Psoas muscle (tissue), 8 donors: Measurements from ENCODE around the gene RPRM. TPM values are rescaled to one million over a fixed set of nuclear protein-coding genes. Genes with fewer than 3 reads are reported as not detected.

Source experiments
- ATAC-seq, 4 donors: fragments of 200-7000 bp; cut with Tn5 transposase; one replicate each; pipeline ENCODE4 v1.9.1; 2020; ENCODE audit warnings: moderate library complexity in 3 of 4, mild to moderate bottlenecking in 2 of 4
- DNase-seq, 2 donors: peaks; one replicate each; pipeline ENCODE4 v3.0.0-alpha.2; 2020
- H3K27ac ChIP-seq: fragments of 200-600 bp; one replicate; pipeline ENCODE4 v1.8.0; 2022
- H3K27me3 ChIP-seq, 3 donors: fragments of 200-600 bp in 1 of 3; one replicate each; pipeline versions ENCODE4 v1.6.1 to v1.8.0; 2013 to 2022; ENCODE audit warnings: low read length in 2 of 3, mild to moderate bottlenecking in 2 of 3, moderate library complexity in 1 of 3; ENCODE audit not compliant: insufficient read depth in 3 of 3
- H3K36me3 ChIP-seq, 2 donors: fragments of 200-600 bp in 1 of 2; one replicate each; pipeline versions ENCODE4 v1.6.1 to v1.8.0; 2013 to 2022; ENCODE audit warnings: low read depth in 1 of 2, mild to moderate bottlenecking in 1 of 2, moderate library complexity in 1 of 2; ENCODE audit not compliant: insufficient read depth in 1 of 2
- H3K4me1 ChIP-seq: fragments of 200-600 bp; one replicate; pipeline ENCODE4 v1.8.0; 2022
- H3K4me3 ChIP-seq: fragments of 200-600 bp; one replicate; pipeline ENCODE4 v1.8.0; 2022; ENCODE audit warnings: mild to moderate bottlenecking
- H3K9me3 ChIP-seq: fragments of 200-600 bp; one replicate; pipeline ENCODE4 v1.8.0; 2022
- WGBS, 3 donors: extraction: QIAGEN DNeasy Blood & Tissue Kit; methylation state at CpG; one replicate each; pipeline versions ENCODE4 v1.1.6 to v1.1.7; 2013; 5-methylcytosine and 5-hydroxymethylcytosine counted together
- intact Hi-C, 2 donors: fragments of 100-400 bp; cut with DNase I; formaldehyde crosslinking; loops; one replicate each; pipeline versions ENCODE4 v1.11.0 to v1.14.2; 2022
- polyA plus RNA-seq, 3 donors: library from polyadenylated mRNA; stranded (reverse); fragments of 200-250 nt; gene quantifications; one replicate each; pipeline ENCODE4 v1.2.3, GENCODE V29; 2013
- total RNA-seq, 4 donors: library from RNA; stranded (reverse); fragmentation: NEBNext Ultra II Directional in 2 of 4; extraction: Animal tissue kit (Norgen Biotek cat#: 25700) in 2 of 4; gene quantifications; one replicate each; pipeline versions ENCODE4 v1.2.1 to v1.2.4, GENCODE V29; 2021 to 2023
- TF ChIP-seq, protein P1 (sequence below): fragments of 200-600 bp; IDR thresholded peaks from one replicate; pipeline ENCODE4 v1.8.0; 2022; ENCODE audit warnings: antibody characterized with exemption
- donor health status: healthy with polysubstance abuse.
- donor health status: DM: no; HTN: no; CAD: no; lungs with moderate emphysema.
- donor health status: Bipolar disorder and iron deficiency.
- donor health status: healthy.
- donor health status: DM: yes; HTN: yes; CAD: no.
- donor health status: DM: no; HTN: no; CAD: no.
- donor health status: DM: no; HTN: no; CAD: no.
- donor health status: DM: yes; HTN: yes; CAD: no.

Gene RPRM
- total and polyA plus RNA-seq, 7 donors, result not detected

DNA sequence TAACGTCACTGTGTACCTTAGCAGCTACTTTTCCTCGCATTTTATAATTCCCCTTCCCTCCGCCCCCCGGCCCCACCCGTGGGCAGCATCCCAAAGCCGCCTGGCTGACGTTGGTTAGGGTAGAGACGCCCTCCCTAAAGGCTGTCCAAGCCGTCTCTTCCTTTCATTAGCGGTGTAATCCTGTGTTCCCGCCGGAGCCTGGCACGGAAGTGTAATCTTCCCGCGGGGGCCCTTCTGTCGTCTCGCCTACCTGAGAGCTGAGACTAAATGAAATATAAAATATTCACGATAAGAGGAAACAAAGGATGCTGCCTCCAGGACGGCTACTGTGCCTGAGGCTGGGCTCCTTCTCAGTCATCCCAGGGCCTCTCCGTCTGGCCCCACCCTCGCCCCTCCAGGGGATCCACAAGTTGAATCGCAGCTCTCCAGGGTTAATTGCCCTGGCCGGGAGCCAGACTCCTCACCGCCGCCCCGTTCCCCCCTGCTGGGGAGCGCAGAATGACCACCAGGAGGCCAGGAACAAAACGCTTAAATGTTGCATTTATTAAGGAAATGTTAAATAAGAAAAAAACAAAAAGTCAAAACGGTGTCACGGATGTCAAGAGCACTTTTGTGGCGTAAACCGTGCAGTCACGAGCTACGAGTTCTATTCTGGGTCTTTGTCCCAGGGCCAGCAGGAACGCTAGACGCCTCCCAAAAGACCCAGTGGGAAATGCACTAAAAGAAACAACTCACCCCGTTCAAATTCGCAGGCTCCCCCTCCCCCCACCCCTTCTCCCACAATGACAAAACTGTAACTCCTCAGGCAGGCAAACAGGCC lies 1.5 kb downstream of the RPRM start:
- intact Hi-C loops, result loop anchor here in 1 of 2 donors (5.0 kb wide), 1 partner anchor 615 kb away; no protein-coding TSS in a partner anchor
- TF ChIP-seq, protein P1, sequence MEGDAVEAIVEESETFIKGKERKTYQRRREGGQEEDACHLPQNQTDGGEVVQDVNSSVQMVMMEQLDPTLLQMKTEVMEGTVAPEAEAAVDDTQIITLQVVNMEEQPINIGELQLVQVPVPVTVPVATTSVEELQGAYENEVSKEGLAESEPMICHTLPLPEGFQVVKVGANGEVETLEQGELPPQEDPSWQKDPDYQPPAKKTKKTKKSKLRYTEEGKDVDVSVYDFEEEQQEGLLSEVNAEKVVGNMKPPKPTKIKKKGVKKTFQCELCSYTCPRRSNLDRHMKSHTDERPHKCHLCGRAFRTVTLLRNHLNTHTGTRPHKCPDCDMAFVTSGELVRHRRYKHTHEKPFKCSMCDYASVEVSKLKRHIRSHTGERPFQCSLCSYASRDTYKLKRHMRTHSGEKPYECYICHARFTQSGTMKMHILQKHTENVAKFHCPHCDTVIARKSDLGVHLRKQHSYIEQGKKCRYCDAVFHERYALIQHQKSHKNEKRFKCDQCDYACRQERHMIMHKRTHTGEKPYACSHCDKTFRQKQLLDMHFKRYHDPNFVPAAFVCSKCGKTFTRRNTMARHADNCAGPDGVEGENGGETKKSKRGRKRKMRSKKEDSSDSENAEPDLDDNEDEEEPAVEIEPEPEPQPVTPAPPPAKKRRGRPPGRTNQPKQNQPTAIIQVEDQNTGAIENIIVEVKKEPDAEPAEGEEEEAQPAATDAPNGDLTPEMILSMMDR, result no peak
- H3K36me3 ChIP-seq, result no peaks in the 10 kb centered on the region
- no peak overlapping the region for H3K27ac ChIP-seq
- H3K9me3 ChIP-seq, result no peaks in the 10 kb centered on the region
- H3K4me3 ChIP-seq, result peak overlapping the region; percentile 66
- 1 to 2% (median 1%) methylated on average over 38 of the region's 38 CpGs for WGBS, 3 donors
- DNase-seq (peak in 1 of 2 donors; percentile 21), ATAC-seq (no peak)
- peaks cover 6% of the 10 kb centered on the region for H3K4me1 ChIP-seq
- peaks cover 6 to 56% (median 17%) of the 10 kb centered on the region in 3 donors for H3K27me3 ChIP-seq

DNA sequence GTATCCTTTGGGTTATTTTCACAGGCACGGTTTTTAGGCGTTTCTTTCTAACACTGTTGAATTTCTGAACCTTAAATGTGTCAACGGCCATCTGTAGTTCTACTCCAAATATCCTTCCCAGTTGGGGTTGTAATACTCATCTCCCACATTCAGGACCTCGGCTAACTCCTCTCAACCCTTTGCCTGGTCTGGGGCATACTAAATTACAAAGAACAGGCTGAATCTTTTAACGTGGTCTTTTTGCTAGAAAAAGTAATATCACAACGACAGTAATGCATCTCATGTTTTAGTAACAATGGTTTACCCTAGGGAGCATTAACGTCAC lies 2.1 kb downstream of the RPRM start:
- no peak for DNase-seq
- Histone ChIP-seq H3K36me3 (no peaks in the 10 kb centered on the region), H3K4me1 (peaks cover 6% of the 10 kb centered on the region), H3K4me3 (no peak overlapping the region), H3K9me3 (no peaks in the 10 kb centered on the region), H3K27me3 (peaks cover 6 to 54% (median 17%) of the 10 kb centered on the region in 3 donors), H3K27ac (no peak overlapping the region)
- TF ChIP-seq, protein P1, result no peak
- intact Hi-C loops, result loop anchor here in 1 of 2 donors (5.0 kb wide), 1 partner anchor 614 kb away; no protein-coding TSS in a partner anchor
- no peak for ATAC-seq
- WGBS, 3 donors, result 3 to 7% (median 6%) methylated on average over 7 of the region's 7 CpGs

DNA sequence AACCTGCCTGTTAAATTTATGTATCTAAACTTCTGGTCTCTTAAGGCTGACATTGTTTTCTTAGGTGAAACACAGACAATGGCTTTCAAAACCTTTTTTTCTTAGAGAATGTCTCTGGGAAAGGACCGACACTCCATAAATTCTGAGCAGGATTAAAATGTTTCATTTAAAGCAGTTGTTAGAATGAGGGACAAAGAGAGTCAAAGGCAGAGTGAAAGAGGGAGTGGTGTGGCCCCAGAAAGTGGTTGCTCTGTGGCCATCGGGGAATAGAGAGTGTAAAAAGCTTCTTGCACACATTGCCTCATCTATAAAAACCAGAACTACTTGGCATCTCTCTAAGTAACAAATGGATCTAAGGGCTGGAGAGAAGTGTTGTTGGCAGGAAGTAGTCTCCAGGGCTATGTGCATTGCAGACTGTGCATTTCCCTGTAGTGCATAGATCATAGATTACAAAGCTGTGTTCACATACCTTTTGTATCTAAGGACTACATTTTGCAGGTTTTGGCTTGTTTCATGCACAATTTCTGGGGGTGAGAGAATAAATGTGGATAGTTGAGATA lies 3.6 kb downstream of the RPRM start:
- Histone ChIP-seq H3K4me1 (peaks cover 6% of the 10 kb centered on the region), H3K4me3 (no peak overlapping the region), H3K27me3 (peaks cover 6 to 48% (median 17%) of the 10 kb centered on the region in 3 donors), H3K36me3 (no peaks in the 10 kb centered on the region), H3K27ac (no peak overlapping the region), H3K9me3 (no peaks in the 10 kb centered on the region)
- TF ChIP-seq, protein P1, result no peak
- intact Hi-C loops, result loop anchor here in 1 of 2 donors (5.0 kb wide), 1 partner anchor 613 kb away; no protein-coding TSS in a partner anchor
- DNase-seq (no peak), ATAC-seq (no peak)
- 52 to 58% (median 52%) methylated on average over 2 of the region's 2 CpGs for WGBS, 3 donors

GRCh38 chr2:153474407-153474806 lies 4.2 kb downstream of the RPRM start:
- Histone ChIP-seq H3K27ac (no peak overlapping the region), H3K4me3 (no peak overlapping the region), H3K36me3 (no peaks in the 10 kb centered on the region), H3K9me3 (no peaks in the 10 kb centered on the region), H3K27me3 (peaks cover 6 to 42% (median 17%) of the 10 kb centered on the region in 3 donors), H3K4me1 (peaks cover 5% of the 10 kb centered on the region)
- no peak for DNase-seq
- intact Hi-C loops, result no loop called here
- ATAC-seq, result no peak
- 32 to 41% (median 35%) methylated on average over 1 of the region's 1 CpG for whole genome bisulfite sequencing, 3 donors
- TF ChIP-seq, protein P1, result no peak
